Thyroid gland (tissue), 4 donors: ENCODE measurements around the gene SLC38A1.

ENCODE experiments used
- POLR2A ChIP-seq, 2 donors: fragments of 450-650 bp; IDR thresholded peaks; one replicate each; pipeline ENCODE4 v1.6.1; 2017; ENCODE audit warnings: antibody characterized with exemption in 2 of 2, mild to moderate bottlenecking in 2 of 2, moderate library complexity in 1 of 2
- TF ChIP-seq, protein P1 (sequence below), 6 experiments: fragments of 200-600 bp in 3 of 6; fragments of 450-650 bp in 3 of 6; sonication (generic) in 3 of 6; IDR thresholded peaks; one replicate each; pipeline ENCODE4 v1.5.1; 2016 to 2019; ENCODE audit warnings: antibody characterized with exemption in 6 of 6, mild to moderate bottlenecking in 2 of 6, inconsistent platforms in 1 of 6, moderate library complexity in 1 of 6

DNA sequence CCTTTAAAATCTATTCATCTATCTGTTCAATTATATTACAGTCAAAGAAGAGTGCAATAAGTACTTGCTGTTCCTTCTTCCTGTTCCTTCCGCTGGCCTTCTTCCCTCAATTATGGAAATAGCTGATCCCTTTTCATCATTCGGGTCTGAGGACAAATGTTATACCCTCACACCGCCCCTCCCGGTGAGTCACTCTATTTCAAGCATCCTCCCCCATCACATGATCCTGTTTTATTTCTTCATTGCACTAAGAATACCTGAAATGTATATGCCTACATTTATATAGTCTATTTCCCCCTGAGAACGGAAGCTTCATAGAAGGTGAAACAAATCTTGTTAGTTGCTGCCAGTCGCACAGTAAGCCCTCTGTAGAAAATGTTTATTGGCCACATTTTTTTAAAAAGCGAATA is 2.5 kb downstream of the SLC38A1 start:
- TF ChIP-seq, protein P1, sequence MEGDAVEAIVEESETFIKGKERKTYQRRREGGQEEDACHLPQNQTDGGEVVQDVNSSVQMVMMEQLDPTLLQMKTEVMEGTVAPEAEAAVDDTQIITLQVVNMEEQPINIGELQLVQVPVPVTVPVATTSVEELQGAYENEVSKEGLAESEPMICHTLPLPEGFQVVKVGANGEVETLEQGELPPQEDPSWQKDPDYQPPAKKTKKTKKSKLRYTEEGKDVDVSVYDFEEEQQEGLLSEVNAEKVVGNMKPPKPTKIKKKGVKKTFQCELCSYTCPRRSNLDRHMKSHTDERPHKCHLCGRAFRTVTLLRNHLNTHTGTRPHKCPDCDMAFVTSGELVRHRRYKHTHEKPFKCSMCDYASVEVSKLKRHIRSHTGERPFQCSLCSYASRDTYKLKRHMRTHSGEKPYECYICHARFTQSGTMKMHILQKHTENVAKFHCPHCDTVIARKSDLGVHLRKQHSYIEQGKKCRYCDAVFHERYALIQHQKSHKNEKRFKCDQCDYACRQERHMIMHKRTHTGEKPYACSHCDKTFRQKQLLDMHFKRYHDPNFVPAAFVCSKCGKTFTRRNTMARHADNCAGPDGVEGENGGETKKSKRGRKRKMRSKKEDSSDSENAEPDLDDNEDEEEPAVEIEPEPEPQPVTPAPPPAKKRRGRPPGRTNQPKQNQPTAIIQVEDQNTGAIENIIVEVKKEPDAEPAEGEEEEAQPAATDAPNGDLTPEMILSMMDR (IDR thresholded peaks at IDR 0.05), result no peak
- no peak for TF ChIP-seq POLR2A (IDR thresholded peaks at IDR 0.05)
